GM11168 (cell line): ENCODE measurements around the gene TSPAN32.
"Not testable (repeated sequence)": the region's sequence is repeated elsewhere in the genome, so short reads cannot be mapped to it uniquely, and the experiment has no call there.

Experiments
- in situ Hi-C: fragments of 300-500 bp; cut with MboI; formaldehyde crosslinking; loops from one replicate; pipeline ENCODE4 v1.12.0; 2022; ENCODE audit warnings: low sequenced_read_pairs; ENCODE audit not compliant: unreplicated experiment

Gene TSPAN32

DNA sequence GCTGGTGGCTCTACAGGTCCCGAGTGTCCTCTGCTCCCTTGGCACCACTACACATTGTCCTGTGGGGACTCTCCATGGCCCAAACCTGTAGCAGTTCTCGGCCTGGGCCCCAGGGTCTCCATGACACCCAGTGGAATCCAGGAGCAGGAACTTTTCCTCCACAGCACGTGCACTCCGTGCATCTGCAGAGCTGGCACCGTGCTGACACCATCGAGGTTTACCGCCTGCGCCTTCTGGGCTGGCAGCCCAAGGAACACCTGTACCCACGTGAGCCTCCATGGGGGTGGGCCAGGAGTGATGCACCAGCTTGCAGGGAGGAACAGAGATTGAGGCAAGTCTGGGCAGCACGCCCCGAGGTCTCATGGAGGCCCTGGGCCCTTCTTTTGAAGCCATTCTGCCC is 25.2 kb downstream of the TSPAN32 start:
- in situ Hi-C loops: no loop called here

DNA sequence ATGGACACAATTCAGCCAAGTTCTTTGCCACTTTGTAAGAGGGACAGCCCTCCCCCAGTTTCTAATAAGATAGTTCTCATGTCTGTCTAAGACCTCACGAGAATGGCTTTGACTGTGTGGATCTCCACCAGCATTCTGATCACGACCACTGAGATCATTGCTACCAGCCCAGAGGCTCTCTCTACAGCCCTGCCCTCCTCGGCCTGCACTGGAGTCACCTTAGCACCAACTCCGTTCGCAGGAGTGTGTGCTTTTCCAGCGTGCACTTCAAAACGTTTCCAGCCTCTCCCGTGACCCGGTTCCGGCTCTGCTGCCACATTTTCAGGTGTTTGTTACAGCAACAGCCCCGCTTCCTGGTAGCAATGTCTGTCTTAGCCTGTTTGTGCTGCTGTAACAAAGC is 26.2 kb downstream of the TSPAN32 start:
- in situ Hi-C loops: no loop called here

DNA sequence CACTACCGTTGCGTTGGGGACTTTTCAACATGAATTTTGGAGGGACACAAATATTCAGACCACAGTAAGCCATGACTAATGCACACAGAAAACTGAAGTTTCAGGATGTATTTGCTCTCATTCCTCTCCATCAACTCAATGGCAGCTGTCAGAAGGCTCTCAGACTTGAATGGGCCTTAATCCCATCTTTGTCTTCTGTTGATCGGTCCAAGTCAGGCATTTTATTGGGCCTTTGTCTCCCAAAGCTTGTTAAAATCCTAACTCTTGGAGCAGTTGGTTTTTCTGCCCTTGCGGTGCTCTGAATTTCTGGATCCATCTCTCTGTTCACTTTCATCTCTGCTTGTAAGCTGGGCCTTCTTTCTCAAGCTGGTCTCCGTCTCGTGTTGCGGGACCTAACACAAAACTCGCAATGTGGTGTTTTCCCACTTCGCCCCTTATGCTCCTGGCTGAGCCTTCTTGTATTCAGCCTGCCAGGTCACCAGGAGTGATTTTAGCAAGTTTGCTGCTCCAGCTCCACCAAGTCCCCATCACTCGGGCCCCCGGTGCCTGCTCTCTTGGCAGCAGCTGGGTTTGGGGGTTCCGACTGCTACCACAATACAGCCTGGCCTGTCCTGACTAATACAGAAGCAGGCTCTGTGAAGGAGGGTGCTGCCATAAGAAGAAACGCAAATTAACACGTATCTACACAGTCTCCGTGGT is 27.0 kb downstream of the TSPAN32 start:
- in situ Hi-C loops: no loop called here

DNA sequence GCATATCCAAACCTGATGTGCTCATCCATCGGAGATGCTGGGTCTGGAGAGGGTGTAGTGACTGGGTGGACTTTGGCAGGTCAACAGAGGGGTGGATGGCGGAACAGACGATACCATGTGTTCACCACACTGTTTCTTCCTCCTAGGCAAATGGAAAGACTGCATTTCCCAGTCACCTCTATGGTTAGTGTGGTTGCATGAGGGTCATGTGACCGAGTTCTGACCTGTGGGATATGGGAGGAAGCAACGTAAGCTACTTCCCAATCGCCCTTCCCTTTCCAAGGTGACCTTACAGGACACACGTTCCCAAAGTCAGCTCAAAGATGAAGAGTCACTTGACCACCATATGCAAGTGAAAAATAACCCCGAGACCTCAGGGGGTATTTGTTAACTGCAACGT is 27.7 kb downstream of the TSPAN32 start:
- in situ Hi-C loops: no loop called here

DNA sequence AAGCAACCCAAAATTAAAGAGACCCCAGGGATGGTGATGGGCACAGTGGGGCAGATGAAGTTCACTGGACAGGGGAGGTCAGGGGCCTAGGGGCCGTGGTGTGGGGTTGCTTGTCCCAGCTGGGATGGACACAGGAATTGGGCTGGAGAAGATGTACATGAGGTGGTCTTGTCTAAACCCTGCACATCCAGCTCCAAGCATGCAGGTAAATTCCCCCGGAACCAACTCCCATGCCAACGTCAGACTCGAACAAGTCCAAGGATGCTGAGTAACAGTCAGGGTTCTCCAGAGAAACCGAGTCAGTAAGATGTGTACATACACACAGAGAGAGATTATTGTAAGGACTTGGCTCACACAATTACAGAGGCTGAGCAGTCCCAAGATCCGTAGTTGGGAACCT is 28.9 kb downstream of the TSPAN32 start:
- in situ Hi-C loops: no loop called here

DNA sequence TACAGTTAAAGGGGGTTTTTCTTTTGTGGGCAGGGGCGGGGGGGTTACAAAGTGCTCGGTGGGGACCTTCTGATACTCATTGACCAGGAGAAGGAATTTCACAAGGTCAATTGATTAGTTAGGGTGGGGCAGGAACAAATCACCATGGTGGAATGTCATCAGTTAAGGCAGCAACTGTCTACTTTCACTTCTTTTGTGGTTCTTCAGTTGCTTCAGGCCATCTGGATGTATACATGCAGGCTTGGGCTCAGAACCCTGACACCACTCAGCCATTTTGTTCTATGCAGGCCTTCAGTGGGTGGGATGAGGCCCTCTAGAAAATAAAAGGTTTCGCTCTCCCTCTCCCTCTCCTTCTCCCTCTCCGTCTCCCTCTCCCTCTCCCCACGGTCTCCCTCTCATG is 29.6 kb downstream of the TSPAN32 start:
- in situ Hi-C loops: no loop called here

DNA sequence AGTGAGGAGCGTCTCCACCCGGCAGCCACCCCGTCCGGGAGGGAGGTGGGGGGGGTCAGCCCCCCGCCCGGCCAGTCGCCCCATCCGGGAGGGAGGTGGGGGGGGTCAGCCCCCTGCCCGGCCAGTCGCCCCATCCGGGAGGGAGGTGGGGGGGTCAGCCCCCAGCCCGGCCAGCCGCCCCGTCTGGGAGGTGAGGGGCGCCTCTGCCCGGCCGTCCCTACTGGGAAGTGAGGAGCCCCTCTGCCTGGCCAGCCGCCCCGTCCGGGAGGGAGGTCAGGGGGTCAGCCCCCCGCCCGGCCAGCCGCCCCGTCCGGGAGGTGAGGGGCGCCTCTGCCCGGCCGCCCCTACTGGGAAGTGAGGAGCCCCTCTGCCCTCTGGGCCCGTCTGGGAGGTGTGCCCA is 30.8 kb downstream of the TSPAN32 start:
- in situ Hi-C loops: not testable (repeated sequence)

DNA sequence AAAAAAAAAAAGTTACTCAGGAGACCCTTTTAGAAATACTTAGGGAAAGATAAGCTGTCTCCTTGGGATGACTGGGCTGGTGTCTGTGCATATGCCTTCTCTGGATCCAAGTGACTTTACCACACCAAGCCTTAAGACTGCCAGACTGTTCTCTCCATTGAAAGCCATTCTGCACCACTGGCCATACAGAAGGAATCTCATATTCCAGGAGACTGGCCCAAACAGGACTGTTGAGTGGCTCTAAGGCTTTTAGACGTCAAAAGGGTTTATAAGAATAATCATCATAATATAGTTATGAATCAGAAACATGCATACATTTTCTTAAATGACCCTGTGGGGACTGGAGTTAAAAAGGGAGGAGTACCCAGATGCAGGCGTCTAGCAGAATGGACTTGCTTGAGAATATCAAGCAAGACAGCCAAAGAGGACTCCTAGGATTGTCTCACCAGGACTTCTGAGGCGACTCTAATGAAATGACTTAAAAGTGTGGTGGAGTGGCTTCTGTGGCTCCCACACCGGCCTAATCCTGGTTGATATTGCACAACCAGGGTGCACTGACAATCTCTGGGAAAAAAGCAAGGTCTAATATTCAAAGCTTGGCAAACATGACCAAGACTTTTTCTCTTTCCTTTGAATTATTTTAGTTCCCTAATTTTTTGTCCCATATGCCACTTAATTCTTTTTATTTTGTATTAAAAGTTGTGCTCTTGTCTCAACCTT is 31.8 kb downstream of the TSPAN32 start:
- in situ Hi-C loops: not testable (repeated sequence)

DNA sequence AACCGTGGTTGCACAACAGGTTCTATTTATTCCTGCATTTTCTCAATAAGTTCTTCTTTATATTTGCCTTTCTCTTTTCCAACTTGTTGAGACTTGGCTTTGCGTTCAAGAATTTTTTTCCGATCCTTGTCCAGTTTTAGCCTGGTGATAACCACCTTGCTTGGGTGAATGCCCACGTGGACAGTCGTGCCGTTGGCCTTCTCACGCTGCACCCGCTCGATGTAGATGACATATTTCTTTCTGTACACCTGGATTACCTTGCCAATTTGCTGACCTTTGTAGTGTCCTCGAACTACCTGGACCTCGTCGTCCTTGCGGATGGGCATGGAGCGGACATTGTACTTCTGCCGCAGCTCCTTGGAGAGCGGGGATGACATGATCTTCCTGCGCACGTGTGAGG is 33.5 kb downstream of the TSPAN32 start:
- in situ Hi-C loops: not testable (repeated sequence)

DNA sequence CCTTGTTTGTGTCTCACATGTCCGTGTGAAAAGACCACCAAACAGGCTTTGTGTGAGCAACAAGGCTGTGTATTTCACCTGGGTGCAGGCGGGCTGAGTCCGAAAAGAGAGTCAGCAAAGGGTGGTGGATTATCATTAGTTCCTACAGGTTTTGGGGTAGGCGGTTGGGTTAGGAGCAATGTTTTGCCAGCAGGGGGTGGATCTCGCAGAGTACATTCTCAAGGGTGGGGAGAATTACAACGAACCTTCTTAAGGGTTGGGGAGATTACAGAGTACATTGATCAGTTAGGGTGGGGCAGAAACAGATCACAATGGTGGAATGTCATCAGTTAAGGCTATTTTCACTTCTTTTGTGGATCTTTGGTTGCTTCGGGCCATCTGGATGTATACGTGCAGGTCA is 36.9 kb downstream of the TSPAN32 start:
- in situ Hi-C loops: not testable (repeated sequence)

DNA sequence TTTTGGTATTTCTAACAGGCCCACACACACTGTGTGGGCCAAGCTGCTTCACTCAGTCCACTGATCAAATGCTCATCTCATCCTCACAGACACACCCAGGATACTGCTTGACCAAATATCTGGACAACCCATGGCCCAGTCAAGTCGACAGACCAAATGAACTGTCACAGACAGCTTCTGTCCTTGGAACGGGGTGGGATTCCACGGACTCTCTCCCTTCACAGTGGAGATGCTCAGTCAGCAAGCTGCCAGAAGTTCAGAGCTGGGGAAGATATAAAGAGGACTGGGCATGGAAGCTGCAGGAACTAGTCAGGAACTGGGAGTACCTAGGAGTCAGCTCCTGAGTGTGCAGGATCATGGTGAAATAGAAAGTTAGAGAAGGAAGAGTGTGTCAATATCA is 40.7 kb downstream of the TSPAN32 start:
- in situ Hi-C loops: no loop called here

DNA sequence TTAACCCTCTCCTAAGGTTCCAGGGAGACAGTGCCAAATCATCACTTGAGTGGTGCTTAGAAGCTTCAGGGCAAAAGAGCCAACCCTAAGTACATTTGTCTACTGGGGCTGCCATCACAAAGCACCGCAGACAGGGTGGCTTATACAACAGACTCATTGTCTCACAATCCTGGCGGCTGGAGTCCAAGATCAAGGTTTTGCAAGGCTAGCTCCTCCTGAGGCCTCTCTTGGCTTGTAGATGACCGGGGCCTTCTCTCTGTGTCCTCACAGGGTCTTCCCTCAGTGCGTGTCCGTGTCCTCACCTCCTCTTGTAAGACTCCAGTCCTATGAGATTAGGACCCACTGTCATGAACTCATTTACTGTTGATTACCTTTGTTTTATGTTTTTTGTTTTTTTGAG is 41.2 kb downstream of the TSPAN32 start:
- in situ Hi-C loops: no loop called here

DNA sequence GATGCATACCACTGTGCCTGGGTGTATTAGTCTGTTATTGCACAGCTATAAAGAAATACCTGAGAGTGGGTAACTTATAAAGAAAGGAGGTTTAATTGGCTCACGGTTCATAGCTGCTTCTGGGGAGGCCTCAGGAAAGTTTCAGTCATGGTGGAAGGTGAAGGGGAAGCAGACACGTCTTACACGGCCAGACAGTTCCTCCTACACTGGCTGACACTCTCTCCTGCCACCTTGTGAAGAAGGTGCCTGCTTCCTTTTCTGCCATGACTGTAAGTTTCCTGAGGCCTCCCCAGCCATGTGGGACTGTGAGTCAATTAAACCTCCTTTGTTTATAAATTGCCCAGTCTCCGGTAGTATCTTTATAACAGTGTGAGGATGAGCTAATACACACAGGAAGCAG is 41.7 kb downstream of the TSPAN32 start:
- in situ Hi-C loops: no loop called here

DNA sequence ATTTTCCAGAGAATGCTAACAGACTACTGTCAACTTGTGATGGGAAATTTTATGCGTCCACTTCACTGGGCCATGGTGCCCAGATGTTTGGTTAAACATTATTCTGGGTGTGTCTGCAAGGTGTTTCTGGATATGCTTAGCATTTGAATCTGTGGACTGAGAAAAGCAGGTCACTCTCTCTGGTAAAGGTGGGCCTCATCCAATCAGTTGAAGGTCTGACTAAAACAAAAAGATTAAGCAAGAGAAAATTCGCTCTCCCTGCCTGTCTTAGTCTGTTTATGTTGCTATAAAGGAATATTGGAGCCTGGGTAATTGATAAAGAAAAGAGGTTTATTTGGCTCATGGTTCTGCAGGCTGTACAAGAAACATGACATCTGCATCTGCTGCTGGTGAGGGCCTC is 43.2 kb downstream of the TSPAN32 start:
- in situ Hi-C loops: no loop called here

DNA sequence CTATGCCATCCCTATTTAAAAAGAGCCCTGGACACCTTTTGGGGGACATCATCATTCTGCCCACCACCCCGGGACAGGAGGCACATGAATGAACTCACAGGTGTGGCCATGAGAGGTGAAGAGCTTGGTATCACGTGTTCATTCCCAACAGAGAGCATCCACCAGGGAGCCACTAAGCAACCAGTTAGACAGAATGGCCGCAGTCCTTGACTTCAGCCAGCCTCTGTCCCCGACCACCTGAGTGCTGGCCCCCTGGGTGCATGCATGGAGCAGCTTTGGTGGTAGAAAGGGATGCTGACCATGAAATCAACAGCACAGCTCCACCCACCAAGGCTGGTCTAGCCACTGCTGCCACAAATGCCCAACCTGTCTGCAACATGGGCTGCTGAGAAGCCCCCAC is 44.2 kb downstream of the TSPAN32 start:
- in situ Hi-C loops: no loop called here

DNA sequence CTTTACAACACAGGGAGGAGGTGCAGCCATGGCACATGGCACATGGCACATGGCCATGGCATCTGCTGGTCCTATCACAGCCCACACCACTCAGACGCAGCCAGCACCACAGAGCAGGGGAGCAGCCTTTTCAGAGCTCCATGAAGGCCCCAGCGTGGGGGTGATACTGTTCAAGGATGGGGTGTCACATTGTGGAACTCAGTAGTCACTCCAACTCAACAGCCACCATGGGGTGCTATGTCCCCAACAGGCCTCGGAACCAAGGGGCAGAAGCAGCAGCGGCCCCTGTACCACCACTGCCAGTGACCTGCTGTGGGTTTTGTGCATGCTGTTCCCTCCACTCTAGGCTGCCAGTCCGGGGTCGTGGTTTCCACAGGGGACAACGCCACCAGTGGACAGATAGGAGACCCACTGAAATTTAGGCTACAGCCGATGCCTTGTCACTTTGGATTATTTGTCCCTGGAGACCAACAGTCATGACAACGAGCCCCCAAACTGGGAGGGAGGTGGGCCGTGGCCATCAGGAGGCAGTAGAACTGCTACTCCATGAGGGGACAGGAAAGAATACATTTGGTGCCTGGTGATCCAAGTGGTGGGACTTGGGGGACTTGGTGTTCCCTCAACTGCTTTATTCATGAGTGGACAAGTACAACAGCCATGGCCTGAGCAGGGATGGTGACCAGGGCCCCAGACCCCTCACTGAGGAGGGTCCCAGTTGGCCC is 44.9 kb downstream of the TSPAN32 start:
- in situ Hi-C loops: no loop called here

DNA sequence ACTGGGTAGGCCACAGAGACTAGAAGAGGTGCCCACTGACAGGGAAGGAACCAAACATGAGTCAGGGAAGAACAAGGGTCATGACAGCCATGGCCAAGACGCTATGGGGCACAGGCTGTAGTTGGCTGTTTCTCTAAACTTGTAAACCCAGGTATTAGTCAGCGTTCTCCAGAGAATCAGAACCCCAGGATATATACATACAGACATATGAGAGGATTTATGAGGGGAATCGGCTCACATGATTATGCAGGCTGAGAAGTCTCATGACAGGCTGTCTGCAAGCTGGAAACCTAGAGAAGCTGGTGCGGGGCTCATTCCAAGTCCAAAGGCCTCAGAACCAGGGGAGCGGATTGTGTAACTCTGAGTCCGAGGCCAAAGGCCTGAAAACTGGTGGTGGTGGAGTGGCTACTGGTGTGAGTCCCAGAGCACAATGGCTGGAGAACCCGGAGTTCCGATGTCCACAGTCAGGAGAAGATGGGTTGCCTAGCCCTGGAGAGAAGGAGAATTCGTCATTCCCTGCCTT is 45.6 kb downstream of the TSPAN32 start:
- in situ Hi-C loops: no loop called here

DNA sequence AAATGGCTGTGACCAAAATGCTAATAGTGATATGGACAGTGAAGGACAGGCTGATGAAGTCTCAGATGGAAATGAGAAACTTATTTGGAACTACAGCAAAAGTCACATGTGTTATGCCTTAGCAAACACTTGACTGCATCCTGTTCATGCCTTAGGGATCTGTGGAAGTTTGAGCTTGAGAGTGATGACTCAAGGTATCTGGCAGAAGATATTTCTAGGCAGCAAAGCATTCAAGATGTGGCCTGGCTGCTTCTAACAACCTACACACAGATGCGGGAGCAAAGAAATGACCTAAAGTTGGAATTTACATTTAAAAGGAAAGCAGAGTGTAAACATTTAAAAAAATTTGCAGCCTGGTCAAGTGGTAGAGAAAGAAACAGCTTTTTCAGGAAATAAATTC is 47.2 kb downstream of the TSPAN32 start:
- in situ Hi-C loops: no loop called here

DNA sequence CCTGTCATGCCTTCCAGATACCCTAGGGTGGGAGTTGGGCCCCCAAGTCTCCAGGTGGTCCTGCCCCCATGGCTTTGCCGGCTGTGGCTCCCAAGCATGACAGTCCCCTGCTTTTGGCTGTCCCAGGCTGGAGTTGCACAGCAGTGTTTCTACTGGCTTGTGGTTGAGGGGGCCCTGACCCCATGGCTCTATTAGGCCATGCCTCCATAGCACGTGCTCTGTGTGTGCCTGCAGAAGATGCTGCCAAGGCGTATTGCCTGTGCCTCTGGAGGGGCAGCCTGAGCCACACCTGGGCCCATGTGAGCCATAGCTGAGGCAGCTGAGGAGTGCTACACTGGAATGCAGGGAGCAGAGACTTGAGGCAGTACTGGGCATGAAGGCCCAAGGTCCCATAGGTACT is 49.9 kb downstream of the TSPAN32 start:
- in situ Hi-C loops: no loop called here

DNA sequence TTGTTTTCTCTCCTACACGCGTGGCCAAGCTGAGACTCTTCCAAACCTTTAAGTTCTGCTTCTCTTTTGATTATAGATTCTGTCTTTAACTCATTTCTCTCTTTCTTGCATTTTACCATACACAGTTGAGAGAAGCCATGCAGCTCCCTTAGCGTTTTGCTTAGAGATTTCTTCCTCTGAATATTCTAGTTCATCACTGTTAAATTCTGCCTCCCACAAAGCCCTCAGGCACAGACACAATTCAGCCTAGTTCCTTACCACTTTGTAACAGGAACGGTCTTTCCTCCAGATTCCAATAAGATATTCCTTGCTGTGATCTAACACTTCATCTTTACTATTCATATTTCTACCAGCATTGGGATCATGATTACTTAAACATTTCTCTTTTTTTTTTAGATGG is 50.6 kb downstream of the TSPAN32 start:
- in situ Hi-C loops: no loop called here

DNA sequence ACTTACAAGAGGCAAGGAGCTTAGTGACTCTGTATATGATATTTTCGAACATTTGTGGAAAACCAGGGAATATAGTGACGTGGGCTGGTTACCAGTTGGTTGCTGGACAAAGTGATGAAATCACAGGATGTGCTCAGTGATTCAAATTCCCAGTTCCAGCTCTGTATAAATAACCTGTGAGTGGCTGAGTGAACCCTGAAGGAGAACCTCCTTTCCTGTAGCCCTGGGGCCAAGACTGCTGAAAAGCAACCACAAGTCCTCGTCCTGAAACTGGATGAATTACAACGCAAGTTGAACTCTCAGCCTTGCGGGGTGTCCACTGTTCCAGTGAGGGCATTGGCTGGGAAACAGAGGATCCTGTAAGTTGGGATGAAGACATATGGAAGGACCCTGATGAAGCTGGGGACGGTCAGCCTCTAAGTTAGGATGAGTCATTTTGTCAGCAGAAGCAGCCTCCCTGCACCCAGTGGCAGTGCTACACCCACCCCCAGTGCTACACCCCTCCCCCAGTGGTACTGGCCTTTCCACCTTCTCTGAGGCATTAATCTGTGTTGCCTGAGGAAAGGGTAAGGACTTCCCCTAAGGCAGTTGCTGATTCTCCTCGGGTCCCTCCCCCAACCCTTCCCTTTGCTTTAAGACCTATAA is 53.3 kb downstream of the TSPAN32 start:
- in situ Hi-C loops: no loop called here
